Panc1 (cell line): ENCODE measurements around the gene GMPPB. TPM values are rescaled to one million over a fixed set of nuclear protein-coding genes. Genes with fewer than 3 reads are reported as not detected.

Source experiments
- ATAC-seq: fragments of 200-7000 bp; cut with Tn5 transposase; 2 replicates; pipeline ENCODE4 v1.9.1; 2020; ENCODE audit warnings: mild to moderate bottlenecking, moderate library complexity
- BruUV-seq: library from RNA; stranded (reverse); fragments of 400-500 nt; replicated peaks from 2 replicates; lab custom pipeline; 2021; lab: Mats Ljungman, UMichigan
- CTCF ChIA-PET: fragments of 300-600 bp; sonication (Branson Sonifier 250); formaldehyde crosslinking; loops from one replicate; lab custom pipeline; 2022; ENCODE audit warnings: antibody characterized with exemption; lab: Charles Lee
- POLR2A ChIA-PET: fragments of 300-600 bp; sonication (Branson Sonifier 250); formaldehyde crosslinking; loops from one replicate; lab custom pipeline; 2022; ENCODE audit warnings: antibody characterized with exemption; lab: Charles Lee
- DNase-seq: peaks from one replicate; pipeline ENCODE4 v3.0.0-alpha.2; 2010; ENCODE audit warnings: low read depth, low spot score
- H3K27ac ChIP-seq: 2 replicates; pipeline ENCODE4 v1.5.1; 2011; ENCODE audit warnings: mild to moderate bottlenecking, low read length, inconsistent platforms
- H3K27me3 ChIP-seq: fragments of 200-500 bp; sonication (Bioruptor generic); 2 replicates; pipeline ENCODE4 v1.6.0; 2014; ENCODE audit warnings: low read length, inconsistent platforms; ENCODE audit not compliant: control insufficient read depth, insufficient read depth
- H3K36me3 ChIP-seq: fragments of 200-500 bp; sonication (Bioruptor generic); 2 replicates; pipeline ENCODE4 v1.5.1; 2014; ENCODE audit warnings: inconsistent platforms, mild to moderate bottlenecking, low read length, moderate library complexity; ENCODE audit not compliant: control insufficient read depth, insufficient read depth
- H3K4me1 ChIP-seq: 2 replicates; pipeline ENCODE4 v1.5.1; 2011; ENCODE audit warnings: inconsistent platforms, mild to moderate bottlenecking, low read length, moderate library complexity; ENCODE audit not compliant: control insufficient read depth, insufficient read depth
- H3K4me3 ChIP-seq, 2 experiments: 2 replicates each; pipeline ENCODE4 v1.5.1; 2011 to 2012; ENCODE audit warnings: low read depth in 2 of 2, low read length in 2 of 2, mild to moderate bottlenecking in 2 of 2, inconsistent platforms in 1 of 2, moderate library complexity in 1 of 2
- H3K9me3 ChIP-seq: fragments of 200-500 bp; sonication (Bioruptor generic); 2 replicates; pipeline ENCODE4 v1.5.1; 2014; ENCODE audit warnings: low read depth, mild to moderate bottlenecking, inconsistent platforms, low read length, moderate library complexity; ENCODE audit not compliant: control insufficient read depth, insufficient read depth
- CTCF ChIP-seq: fragments of 450-650 bp; IDR thresholded peaks from 2 replicates; pipeline ENCODE4 v1.5.1; 2017; ENCODE audit warnings: mild to moderate bottlenecking
- POLR2AphosphoS5 ChIP-seq: IDR thresholded peaks from 2 replicates; pipeline ENCODE4 v1.6.1; 2012; ENCODE audit warnings: mild to moderate bottlenecking, low read depth, low read length, moderate library complexity
- SIN3A ChIP-seq: IDR thresholded peaks from 2 replicates; pipeline ENCODE4 v1.6.1; 2012; ENCODE audit warnings: low read depth, mild to moderate bottlenecking, low read length, moderate library complexity, borderline replicate concordance; ENCODE audit not compliant: insufficient read depth
- TCF7L2 ChIP-seq: IDR thresholded peaks from 2 replicates; pipeline ENCODE4 v1.6.1; 2011; ENCODE audit warnings: mild to moderate bottlenecking, low read depth, low read length, inconsistent platforms
- in situ Hi-C: cut with HindIII; loops from 2 replicates; pipeline ENCODE4 v1.10.0; 2016; ENCODE audit warnings: low sequenced_read_pairs, low pct_unique_long_range_greater_than_20kb
- intact Hi-C: fragments of 100-400 bp; cut with micrococcal nuclease; formaldehyde crosslinking; loops from one replicate; pipeline ENCODE4 v1.10.0; 2022; ENCODE audit not compliant: unreplicated experiment
- total RNA-seq: library from RNA; stranded (reverse); gene quantifications from one replicate; pipeline ENCODE4 v1.2.1, GENCODE V29; 2021; ENCODE audit not compliant: unreplicated experiment
- TF ChIP-seq, protein P1 (sequence below), 2 experiments: IDR thresholded peaks; 2 replicates each; pipeline ENCODE4 v1.6.1; 2011 to 2012; ENCODE audit warnings: low read depth in 2 of 2, control low read depth in 1 of 2, low read length in 1 of 2, mild to moderate bottlenecking in 1 of 2, moderate library complexity in 1 of 2; ENCODE audit not compliant: insufficient read depth in 1 of 2

GMPPB gene
- total RNA-seq, 1 experiment from 2014 or later, result 28.4 TPM

- Histone ChIP-seq H3K27ac (no peak overlapping the region), H3K4me3 (no peak overlapping the region), H3K36me3 (no peaks in the 10 kb centered on the region), H3K4me1 (no peaks in the 10 kb centered on the region), H3K27me3 (no peaks in the 10 kb centered on the region), H3K9me3 (no peaks in the 10 kb centered on the region)
- POLR2A ChIA-PET, result no interaction called here
- TF ChIP-seq SIN3A, result no peak
- TF ChIP-seq TCF7L2, result no peak
- no peak for TF ChIP-seq POLR2AphosphoS5
- TF ChIP-seq, protein P1, sequence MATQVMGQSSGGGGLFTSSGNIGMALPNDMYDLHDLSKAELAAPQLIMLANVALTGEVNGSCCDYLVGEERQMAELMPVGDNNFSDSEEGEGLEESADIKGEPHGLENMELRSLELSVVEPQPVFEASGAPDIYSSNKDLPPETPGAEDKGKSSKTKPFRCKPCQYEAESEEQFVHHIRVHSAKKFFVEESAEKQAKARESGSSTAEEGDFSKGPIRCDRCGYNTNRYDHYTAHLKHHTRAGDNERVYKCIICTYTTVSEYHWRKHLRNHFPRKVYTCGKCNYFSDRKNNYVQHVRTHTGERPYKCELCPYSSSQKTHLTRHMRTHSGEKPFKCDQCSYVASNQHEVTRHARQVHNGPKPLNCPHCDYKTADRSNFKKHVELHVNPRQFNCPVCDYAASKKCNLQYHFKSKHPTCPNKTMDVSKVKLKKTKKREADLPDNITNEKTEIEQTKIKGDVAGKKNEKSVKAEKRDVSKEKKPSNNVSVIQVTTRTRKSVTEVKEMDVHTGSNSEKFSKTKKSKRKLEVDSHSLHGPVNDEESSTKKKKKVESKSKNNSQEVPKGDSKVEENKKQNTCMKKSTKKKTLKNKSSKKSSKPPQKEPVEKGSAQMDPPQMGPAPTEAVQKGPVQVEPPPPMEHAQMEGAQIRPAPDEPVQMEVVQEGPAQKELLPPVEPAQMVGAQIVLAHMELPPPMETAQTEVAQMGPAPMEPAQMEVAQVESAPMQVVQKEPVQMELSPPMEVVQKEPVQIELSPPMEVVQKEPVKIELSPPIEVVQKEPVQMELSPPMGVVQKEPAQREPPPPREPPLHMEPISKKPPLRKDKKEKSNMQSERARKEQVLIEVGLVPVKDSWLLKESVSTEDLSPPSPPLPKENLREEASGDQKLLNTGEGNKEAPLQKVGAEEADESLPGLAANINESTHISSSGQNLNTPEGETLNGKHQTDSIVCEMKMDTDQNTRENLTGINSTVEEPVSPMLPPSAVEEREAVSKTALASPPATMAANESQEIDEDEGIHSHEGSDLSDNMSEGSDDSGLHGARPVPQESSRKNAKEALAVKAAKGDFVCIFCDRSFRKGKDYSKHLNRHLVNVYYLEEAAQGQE (IDR thresholded peaks at IDR 0.05; ENCODE audit: insufficient read depth in 1 of 2, low read depth in 2 of 2, low read length in 1 of 2), result no peak
- TF ChIP-seq CTCF, result no peak
- BruUV-seq, result no TSS peak
- in situ Hi-C loops (no loop called here), intact Hi-C loops (no loop called here)
- CTCF ChIA-PET, result no interaction called here
- ATAC-seq, result no peak
- no peak for DNase-seq
Measured at GRCh38 chr3:49761661-49762060, 37.9 kb upstream of the GMPPB start.

DNA sequence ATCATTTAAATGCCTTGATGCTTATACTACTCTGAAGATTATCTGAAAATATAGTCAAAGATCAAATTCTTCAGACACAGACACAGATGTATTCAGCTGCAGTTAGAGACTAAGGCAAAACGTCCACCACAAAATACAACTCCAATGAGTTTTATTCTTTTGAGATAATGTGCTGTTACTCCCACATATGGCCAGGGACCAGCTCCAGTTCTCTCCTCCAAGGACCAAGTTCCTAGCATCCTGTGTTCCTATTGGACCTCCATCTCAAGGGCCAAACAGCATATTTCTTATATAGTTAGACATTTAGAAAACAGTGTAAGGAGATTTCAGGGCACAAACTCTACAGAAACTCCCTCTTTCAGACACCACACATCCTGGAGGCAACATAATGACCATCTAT, 35.5 kb upstream of the GMPPB start:
- CTCF ChIA-PET, result no interaction called here
- Histone ChIP-seq H3K9me3 (no peaks in the 10 kb centered on the region), H3K4me1 (no peaks in the 10 kb centered on the region), H3K36me3 (no peaks in the 10 kb centered on the region), H3K27me3 (no peaks in the 10 kb centered on the region), H3K4me3 (no peak overlapping the region), H3K27ac (no peak overlapping the region)
- intact Hi-C loops, result no loop called here
- TF ChIP-seq, protein P1 (IDR thresholded peaks at IDR 0.05; ENCODE audit: insufficient read depth in 1 of 2, low read depth in 2 of 2, low read length in 1 of 2), result no peak
- TF ChIP-seq CTCF (no peak), SIN3A (no peak), TCF7L2 (no peak), POLR2AphosphoS5 (no peak)
- BruUV-seq, result TSS peak; percentile 53
- in situ Hi-C loops, result no loop called here
- POLR2A ChIA-PET, result no interaction called here
- no peak for ATAC-seq
- DNase-seq, result no peak
